GM21381 (cell line): ENCODE measurements around the gene MIPEP.

Source experiments
- ATAC-seq: cut with Tn5 transposase; IDR thresholded peaks from one replicate; pipeline ENCODE4 v1.9.1; 2021; ENCODE audit warnings: mild to moderate bottlenecking, moderate library complexity; ENCODE audit not compliant: unreplicated experiment

The MIPEP gene

GRCh38 chr13:23811366-23812062, 77.7 kb downstream of the MIPEP start:
- no peak for ATAC-seq

GRCh38 chr13:23810685-23811240, 78.4 kb downstream of the MIPEP start:
- peak; percentile 37 for ATAC-seq

GRCh38 chr13:23808803-23809202, 80.4 kb downstream of the MIPEP start:
- ATAC-seq: no peak

GRCh38 chr13:23806874-23807526, 82.2 kb downstream of the MIPEP start:
- peak; percentile 12 for ATAC-seq

DNA sequence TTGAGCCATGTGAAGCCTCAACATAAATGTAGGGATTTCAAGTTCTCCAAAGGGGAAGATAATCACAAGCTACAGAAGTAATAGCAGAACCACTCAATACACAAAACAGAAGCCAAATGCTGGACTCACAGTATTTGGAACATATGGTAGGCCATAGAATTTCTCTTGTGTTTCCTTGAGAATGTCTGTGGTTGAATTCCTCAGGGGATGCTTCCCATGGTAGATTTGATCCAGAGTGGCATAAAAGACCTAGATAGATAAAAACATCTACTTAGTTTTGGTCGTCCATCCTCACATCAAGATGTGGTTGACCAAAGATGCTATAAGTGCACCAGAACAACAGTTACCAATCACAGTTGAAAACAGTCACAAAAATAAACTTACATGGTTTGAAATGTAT, 83.4 kb downstream of the MIPEP start:
- no peak for ATAC-seq

DNA sequence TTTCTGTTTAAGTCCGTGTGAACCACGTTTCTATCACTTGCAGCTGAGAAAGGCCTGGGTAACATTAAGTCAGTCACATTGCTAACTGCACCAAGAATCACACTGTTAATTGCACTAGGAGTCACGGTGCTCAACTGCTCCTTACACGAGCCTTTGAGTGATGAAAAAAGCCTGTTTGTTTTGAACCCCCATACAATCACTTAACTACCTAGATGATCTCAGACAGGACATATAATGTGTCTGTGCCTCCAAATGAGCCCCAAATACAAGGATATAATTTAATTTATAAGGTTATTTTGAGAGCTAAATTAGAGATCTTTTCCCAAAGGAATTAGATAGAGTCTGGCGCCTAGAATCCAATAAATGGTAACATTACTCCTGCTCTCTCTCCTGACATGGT, 84.1 kb downstream of the MIPEP start:
- no peak for ATAC-seq

DNA sequence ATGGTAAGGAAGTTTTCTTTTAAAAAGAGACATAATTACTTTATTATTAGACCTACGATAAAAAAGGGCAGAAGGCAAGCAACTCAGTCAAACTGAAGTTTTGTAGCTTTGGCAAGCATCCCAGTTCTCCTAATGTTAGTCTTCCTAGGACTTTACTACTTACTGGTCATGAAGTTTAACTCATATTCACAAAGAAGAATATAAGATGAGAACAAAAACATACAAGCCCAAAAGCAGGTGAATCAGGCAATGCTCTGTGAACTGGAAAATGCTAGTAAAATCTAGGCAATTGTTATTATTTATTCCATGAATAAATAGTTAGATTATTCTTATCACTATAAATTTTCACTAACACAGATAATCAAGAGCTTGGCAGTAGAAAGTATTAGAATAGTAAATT, 85.0 kb downstream of the MIPEP start:
- ATAC-seq: no peak

- no peak for ATAC-seq
Observed at GRCh38 chr13:23801141-23801540, 88.1 kb downstream of the MIPEP start.

- peak; percentile 74 for ATAC-seq
Observed at GRCh38 chr13:23799945-23800344, 89.3 kb downstream of the MIPEP start.

- ATAC-seq: no peak
Observed at GRCh38 chr13:23797276-23797903, 91.8 kb downstream of the MIPEP start.

- ATAC-seq: no peak
Observed at GRCh38 chr13:23796551-23796950, 92.6 kb downstream of the MIPEP start.

GRCh38 chr13:23794267-23795161, 94.7 kb downstream of the MIPEP start:
- ATAC-seq: no peak

DNA sequence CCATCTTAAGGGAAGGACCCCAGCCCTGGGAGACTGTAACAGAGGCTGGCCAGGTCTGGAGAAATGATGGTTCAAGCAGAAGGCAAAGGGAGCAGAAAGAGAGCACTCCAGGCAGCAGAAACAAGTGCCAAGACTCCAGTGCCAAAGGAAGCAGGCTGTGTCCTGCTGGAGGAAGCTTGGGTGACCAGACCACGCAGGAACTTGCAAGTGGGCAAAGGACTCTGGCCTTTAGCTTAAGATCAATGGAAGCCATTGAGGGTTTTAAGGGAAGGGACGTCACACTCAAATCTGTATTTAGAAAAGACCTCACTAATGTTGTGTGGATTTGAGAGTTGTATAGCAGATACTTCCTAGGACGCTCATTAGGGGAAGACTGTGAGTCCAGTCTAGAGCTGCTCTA, 95.5 kb downstream of the MIPEP start:
- ATAC-seq: no peak

GRCh38 chr13:23792680-23793079, 96.5 kb downstream of the MIPEP start:
- ATAC-seq: no peak

- no peak for ATAC-seq
Observed at GRCh38 chr13:23790577-23791170, 98.5 kb downstream of the MIPEP start.

DNA sequence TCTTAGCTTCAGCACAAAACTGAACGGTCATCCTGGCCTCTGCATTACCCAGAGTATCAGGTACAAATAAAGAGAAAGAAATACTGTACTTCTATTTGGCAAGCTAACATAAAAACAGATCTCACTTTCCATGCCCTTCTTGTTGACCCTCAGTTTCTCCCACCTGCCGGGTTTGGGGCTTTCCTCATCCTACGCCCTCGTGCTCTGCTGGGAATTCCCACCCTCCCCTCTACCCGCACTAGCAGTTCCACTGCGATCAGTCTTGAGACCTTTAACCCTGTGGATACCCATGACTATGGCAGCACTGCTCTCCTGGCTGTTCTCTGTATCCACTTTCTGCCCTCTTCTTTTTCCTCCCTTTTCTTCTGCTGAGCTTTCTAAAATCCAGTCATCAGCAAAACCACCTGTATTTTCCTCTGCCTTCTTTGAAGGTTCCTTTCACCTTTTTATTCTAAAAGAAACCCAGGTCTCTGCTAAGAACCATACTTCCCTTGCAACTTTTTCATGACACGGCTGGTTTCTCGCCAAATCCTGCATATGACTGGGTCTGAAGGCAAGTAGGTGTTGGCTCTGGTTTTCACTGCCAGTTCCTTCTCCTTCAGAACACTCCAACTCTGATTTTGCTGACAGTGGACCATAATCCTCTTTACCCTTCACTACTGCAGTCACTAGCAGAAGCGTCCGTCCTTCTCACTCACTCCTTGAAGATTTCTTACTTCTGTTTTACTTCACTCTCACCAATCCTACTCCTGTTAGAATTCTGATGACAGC, 99.4 kb downstream of the MIPEP start:
- no peak for ATAC-seq

GRCh38 chr13:23788459-23788858, 100.7 kb downstream of the MIPEP start:
- ATAC-seq: no peak

DNA sequence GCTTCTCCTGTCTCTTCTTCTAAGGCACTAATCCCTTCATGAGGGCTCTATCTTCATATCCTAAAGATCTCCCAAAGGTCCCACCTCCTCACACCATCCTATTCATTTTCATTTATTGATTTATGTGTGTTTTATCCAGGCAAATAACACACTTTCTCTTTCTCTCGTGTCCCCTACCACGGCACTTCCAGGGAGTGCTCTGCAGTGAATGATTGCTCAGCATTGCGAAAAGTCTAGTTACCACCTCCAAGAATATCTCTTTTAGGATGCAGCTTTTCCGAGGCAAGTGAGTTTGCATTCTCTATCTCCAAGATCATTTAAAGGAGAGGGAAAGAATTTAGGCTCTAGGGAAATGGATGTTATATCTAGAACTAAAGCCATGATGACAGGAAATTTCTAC, 101.7 kb downstream of the MIPEP start:
- ATAC-seq: no peak

DNA sequence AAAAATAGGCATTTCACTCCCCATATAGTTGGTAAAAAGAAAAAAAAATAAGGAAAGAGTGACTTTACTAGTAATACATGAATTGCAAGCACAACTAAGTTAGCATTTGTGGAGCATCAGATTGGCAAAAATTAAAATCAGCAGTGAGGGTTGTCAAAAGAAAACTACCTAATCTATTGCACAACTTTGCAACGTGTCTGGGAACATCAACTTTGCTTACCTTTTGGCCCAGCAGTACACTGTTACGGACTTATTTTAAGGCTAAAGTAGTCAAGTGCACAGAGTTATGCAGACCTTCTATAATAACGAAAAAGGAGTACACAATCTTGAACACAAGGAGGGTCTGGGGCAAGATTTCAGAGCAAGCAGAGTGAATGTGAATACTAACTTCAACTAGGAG, 102.6 kb downstream of the MIPEP start:
- ATAC-seq: no peak

GRCh38 chr13:23778879-23779278, 110.3 kb downstream of the MIPEP start:
- no peak for ATAC-seq
